ENCODE measurements around the gene ABHD3. TPM values are rescaled to one million over a fixed set of nuclear protein-coding genes. Genes with fewer than 3 reads are reported as not detected.
A peak's percentile ranks its signal among the peaks of the same experiment; 100 is the strongest.

ABHD3 gene
- total RNA-seq, 2 experiments from 2014 or later, result 24.1 to 25.4 TPM

DNA sequence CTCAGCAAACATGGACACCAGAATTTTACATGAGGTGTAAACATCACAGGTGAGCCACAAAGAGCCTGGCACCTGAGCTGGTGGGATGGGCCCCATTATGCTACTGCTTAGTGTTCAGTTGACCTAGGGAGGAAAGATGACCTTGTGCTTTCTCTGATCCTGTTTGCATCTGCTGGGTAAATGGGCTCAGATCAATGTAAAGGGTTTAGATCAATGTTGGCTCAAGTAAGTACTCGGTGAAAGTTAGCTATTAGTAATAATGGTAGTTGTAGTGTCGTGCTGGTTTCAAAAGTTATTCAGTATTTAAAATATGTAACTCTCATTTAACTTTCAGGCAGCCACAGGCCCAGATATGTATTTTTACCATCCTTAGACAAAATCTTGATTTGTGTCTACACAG lies 19.8 kb downstream of the ABHD3 start:
- Histone ChIP-seq H3K9me3 (ENCODE audit: control insufficient read depth in 1 of 2, insufficient read depth in 1 of 2, low read length in 2 of 2) (no peaks in the 10 kb centered on the region), H3K4me1 (ENCODE audit: insufficient read depth, low read length) (peaks cover 14% of the 10 kb centered on the region), H3K36me3 (ENCODE audit: insufficient read depth, low read length) (peaks cover 5% of the 10 kb centered on the region), H3K27ac (ENCODE audit: low read depth in 1 of 2, low read length in 2 of 2) (no peak overlapping the region), H3K27me3 (ENCODE audit: control insufficient read depth in 1 of 2, insufficient read depth in 2 of 2, low read length in 2 of 2) (no peaks in the 10 kb centered on the region), H3K4me3 (ENCODE audit: low read length) (no peak overlapping the region)
- POLR2A ChIA-PET, result interaction anchor here (1.2 to 1.5 kb wide), 3 partner anchors 19 to 84 kb away, joined by 4 to 6 read pairs (median 5); partner anchors contain the start of genes ABHD3 and ESCO1
- CTCF ChIA-PET, result interaction anchor here (1.1 kb wide), 1 partner anchor 7 kb away, joined by 4 read pairs; no protein-coding TSS in a partner anchor
- H3K9me3 Mint-ChIP-seq, result no peaks in the 10 kb centered on the region
- H3K36me3 Mint-ChIP-seq (ENCODE audit: low read depth), result peaks cover 39% of the 10 kb centered on the region
- no peak for DNase-seq
- intact Hi-C loops (cut with DNase I, micrococcal nuclease), result loop anchor here in 1 of 2 experiments (10.0 kb wide), 1 partner anchor 60 kb away; the partner anchor contains the start of gene MIB1
- peak overlapping the region; percentile 54 for H3K4me3 Mint-ChIP-seq
- peaks cover 28% of the 10 kb centered on the region for H3K4me1 Mint-ChIP-seq (ENCODE audit: low read depth)
- TF ChIP-seq, protein P1, sequence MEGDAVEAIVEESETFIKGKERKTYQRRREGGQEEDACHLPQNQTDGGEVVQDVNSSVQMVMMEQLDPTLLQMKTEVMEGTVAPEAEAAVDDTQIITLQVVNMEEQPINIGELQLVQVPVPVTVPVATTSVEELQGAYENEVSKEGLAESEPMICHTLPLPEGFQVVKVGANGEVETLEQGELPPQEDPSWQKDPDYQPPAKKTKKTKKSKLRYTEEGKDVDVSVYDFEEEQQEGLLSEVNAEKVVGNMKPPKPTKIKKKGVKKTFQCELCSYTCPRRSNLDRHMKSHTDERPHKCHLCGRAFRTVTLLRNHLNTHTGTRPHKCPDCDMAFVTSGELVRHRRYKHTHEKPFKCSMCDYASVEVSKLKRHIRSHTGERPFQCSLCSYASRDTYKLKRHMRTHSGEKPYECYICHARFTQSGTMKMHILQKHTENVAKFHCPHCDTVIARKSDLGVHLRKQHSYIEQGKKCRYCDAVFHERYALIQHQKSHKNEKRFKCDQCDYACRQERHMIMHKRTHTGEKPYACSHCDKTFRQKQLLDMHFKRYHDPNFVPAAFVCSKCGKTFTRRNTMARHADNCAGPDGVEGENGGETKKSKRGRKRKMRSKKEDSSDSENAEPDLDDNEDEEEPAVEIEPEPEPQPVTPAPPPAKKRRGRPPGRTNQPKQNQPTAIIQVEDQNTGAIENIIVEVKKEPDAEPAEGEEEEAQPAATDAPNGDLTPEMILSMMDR (IDR thresholded peaks at IDR 0.05), result no peak
- no peak for ATAC-seq (ENCODE audit: poor library complexity)
- no peaks in the 10 kb centered on the region for H3K27me3 Mint-ChIP-seq
- peak overlapping the region; percentile 82 for H3K27ac Mint-ChIP-seq

- Mint-ChIP-seq H3K27me3 (no peaks in the 10 kb centered on the region), H3K27ac (no peak overlapping the region), H3K9me3 (no peaks in the 10 kb centered on the region), H3K4me1 (ENCODE audit: low read depth) (peaks cover 28% of the 10 kb centered on the region), H3K4me3 (no peak overlapping the region), H3K36me3 (ENCODE audit: low read depth) (peaks cover 17% of the 10 kb centered on the region)
- ChIA-PET CTCF (interaction anchor here (0.6 to 1.2 kb wide), 6 partner anchors 9 to 81 kb away, joined by 3 to 5 read pairs (median 4); partner anchors contain the start of gene SNRPD1), POLR2A (interaction anchor here (0.6 to 2.3 kb wide), 11 partner anchors 9 to 83 kb away, joined by 3 to 47 read pairs (median 7); partner anchors contain the start of genes ABHD3, ESCO1, MIB1 and SNRPD1)
- H3K36me3 ChIP-seq (ENCODE audit: insufficient read depth, low read length), result no peaks in the 10 kb centered on the region
- peak; percentile 87 for ATAC-seq (ENCODE audit: poor library complexity)
- H3K9me3 ChIP-seq (ENCODE audit: control insufficient read depth in 1 of 2, insufficient read depth in 1 of 2, low read length in 2 of 2), result no peaks in the 10 kb centered on the region
- H3K4me1 ChIP-seq (ENCODE audit: insufficient read depth, low read length), result peaks cover 14% of the 10 kb centered on the region
- TF ChIP-seq, protein P1 (IDR thresholded peaks at IDR 0.05), result no peak
- DNase-seq, result peak in 8 of 14 experiments; percentile 2 to 73 (median 28)
- peak overlapping the region; percentile 57 for H3K4me3 ChIP-seq (ENCODE audit: low read length)
- H3K27ac ChIP-seq (ENCODE audit: low read depth in 1 of 2, low read length in 2 of 2), result peak overlapping the region; percentile 47 to 87
- intact Hi-C loops (cut with DNase I, micrococcal nuclease), result loop anchor here in 1 of 2 experiments (2.0 to 10.0 kb wide), 2 partner anchors 20 to 62 kb away; partner anchors contain the start of gene MIB1
- H3K27me3 ChIP-seq (ENCODE audit: control insufficient read depth in 1 of 2, insufficient read depth in 2 of 2, low read length in 2 of 2), result no peaks in the 10 kb centered on the region
Measured at GRCh38 chr18:21682371-21683051, 22.1 kb downstream of the ABHD3 start.

DNA sequence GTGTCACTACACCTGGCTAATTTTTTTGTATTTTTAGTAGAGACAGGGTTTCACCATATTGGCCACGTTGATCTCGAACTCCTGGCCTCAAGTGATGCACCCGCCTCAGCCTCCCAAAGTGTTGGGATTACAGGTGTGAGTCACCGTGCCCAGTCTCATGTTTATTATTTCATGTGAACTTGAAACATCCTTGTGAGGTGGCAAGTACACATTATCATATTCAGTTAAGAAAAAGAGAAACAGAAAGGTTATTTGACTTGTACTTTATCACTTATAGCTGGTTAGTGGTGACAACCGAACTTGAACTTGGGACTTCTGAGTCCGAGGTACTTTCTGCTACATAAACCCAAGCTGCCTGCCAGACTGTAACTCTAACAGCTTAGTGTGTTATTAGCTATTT lies 24.4 kb downstream of the ABHD3 start:
- no peak overlapping the region for H3K4me3 Mint-ChIP-seq
- Histone ChIP-seq H3K27me3 (ENCODE audit: control insufficient read depth in 1 of 2, insufficient read depth in 2 of 2, low read length in 2 of 2) (no peaks in the 10 kb centered on the region), H3K4me3 (ENCODE audit: low read length) (no peak overlapping the region), H3K9me3 (ENCODE audit: control insufficient read depth in 1 of 2, insufficient read depth in 1 of 2, low read length in 2 of 2) (no peaks in the 10 kb centered on the region), H3K4me1 (ENCODE audit: insufficient read depth, low read length) (peaks cover 7% of the 10 kb centered on the region), H3K36me3 (ENCODE audit: insufficient read depth, low read length) (peaks cover 7% of the 10 kb centered on the region), H3K27ac (ENCODE audit: low read depth in 1 of 2, low read length in 2 of 2) (no peak overlapping the region)
- no peaks in the 10 kb centered on the region for H3K9me3 Mint-ChIP-seq
- no peak overlapping the region for H3K27ac Mint-ChIP-seq
- peaks cover 17% of the 10 kb centered on the region for H3K4me1 Mint-ChIP-seq (ENCODE audit: low read depth)
- TF ChIP-seq, protein P1 (IDR thresholded peaks at IDR 0.05), result no peak
- peaks cover 9% of the 10 kb centered on the region for H3K36me3 Mint-ChIP-seq (ENCODE audit: low read depth)
- no peaks in the 10 kb centered on the region for H3K27me3 Mint-ChIP-seq
- ATAC-seq (ENCODE audit: poor library complexity), result no peak
- intact Hi-C loops (cut with DNase I, micrococcal nuclease), result loop anchor here in 1 of 2 experiments (10.0 kb wide), 1 partner anchor 65 kb away; the partner anchor contains the start of gene MIB1
- no peak for DNase-seq
- ChIA-PET CTCF (no interaction called here), POLR2A (interaction anchor here (1.2 to 1.3 kb wide), 2 partner anchors 24 to 68 kb away, joined by 3 to 7 read pairs; partner anchors contain the start of genes ABHD3 and SNRPD1)

Measured in CD4-positive, alpha-beta T cell (primary cell).